ENCODE measurements around the gene CDK14.

Gene CDK14

DNA sequence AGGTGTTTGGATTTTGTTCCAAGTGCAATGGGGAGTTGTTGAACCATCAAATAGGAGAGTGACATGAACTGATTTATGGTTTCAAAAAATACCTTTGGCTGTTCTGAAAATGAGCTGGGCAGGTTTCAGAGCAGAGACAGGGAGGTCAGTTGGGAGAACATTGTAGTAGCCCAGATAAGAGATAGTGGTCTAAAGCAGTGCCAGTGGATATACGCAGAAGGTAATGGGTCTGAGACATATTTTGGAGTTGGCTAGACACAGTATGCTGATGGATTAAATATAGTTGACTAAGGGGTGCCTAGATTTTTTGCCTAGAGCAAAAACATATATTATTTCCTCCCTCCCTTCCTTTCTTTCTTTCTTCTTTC, 21.3 kb upstream of the CDK14 start:
- Histone ChIP-seq H3K4me1 (ENCODE audit: control insufficient read depth in 1 of 2, insufficient read depth in 1 of 2, low read depth in 1 of 2, low read length in 1 of 2) (peaks cover 13 to 18% of the 10 kb centered on the region in 2 experiments), H3K36me3 (no peaks in the 10 kb centered on the region), H3K27me3 (no peaks in the 10 kb centered on the region), H3K9me3 (no peaks in the 10 kb centered on the region), H3K27ac (no peak overlapping the region), H3K4me3 (ENCODE audit: low read depth in 1 of 2, low read length in 1 of 2) (no peak overlapping the region)
- TF ChIP-seq, protein P1, sequence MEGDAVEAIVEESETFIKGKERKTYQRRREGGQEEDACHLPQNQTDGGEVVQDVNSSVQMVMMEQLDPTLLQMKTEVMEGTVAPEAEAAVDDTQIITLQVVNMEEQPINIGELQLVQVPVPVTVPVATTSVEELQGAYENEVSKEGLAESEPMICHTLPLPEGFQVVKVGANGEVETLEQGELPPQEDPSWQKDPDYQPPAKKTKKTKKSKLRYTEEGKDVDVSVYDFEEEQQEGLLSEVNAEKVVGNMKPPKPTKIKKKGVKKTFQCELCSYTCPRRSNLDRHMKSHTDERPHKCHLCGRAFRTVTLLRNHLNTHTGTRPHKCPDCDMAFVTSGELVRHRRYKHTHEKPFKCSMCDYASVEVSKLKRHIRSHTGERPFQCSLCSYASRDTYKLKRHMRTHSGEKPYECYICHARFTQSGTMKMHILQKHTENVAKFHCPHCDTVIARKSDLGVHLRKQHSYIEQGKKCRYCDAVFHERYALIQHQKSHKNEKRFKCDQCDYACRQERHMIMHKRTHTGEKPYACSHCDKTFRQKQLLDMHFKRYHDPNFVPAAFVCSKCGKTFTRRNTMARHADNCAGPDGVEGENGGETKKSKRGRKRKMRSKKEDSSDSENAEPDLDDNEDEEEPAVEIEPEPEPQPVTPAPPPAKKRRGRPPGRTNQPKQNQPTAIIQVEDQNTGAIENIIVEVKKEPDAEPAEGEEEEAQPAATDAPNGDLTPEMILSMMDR (IDR thresholded peaks at IDR 0.05), result no peak

DNA sequence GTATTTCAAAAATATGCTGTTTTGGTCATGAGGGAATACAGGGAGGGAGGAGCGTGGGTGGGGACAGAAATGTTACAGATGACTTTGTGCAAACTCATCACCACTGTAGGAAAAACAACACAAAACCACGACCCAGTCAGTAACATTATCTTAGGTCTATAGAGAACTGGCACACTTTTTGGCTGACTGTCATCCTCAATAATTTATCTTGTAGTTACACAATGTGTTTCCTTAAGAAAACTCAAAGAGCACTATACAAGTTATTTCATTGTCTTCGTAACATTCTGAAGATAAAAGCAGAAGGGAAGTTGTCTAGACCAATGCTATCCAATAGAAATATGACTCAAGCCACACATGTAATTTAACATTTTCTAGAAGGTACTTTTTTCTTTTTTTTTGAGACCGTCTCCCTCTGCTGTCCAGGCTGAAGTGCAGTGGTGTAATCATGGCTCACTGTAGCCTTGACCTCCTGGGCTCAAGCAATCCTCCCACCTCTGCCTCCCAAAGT, 16.9 kb upstream of the CDK14 start:
- Histone ChIP-seq H3K4me1 (ENCODE audit: control insufficient read depth in 1 of 2, insufficient read depth in 1 of 2, low read depth in 1 of 2, low read length in 1 of 2) (peaks cover 46 to 57% of the 10 kb centered on the region in 2 experiments), H3K27me3 (no peaks in the 10 kb centered on the region), H3K9me3 (no peaks in the 10 kb centered on the region), H3K27ac (peak overlapping the region; percentile 89), H3K36me3 (no peaks in the 10 kb centered on the region), H3K4me3 (ENCODE audit: low read depth in 1 of 2, low read length in 1 of 2) (peak overlapping the region in 1 of 2 experiments; percentile 22)
- TF ChIP-seq, protein P1 (IDR thresholded peaks at IDR 0.05), result no peak

DNA sequence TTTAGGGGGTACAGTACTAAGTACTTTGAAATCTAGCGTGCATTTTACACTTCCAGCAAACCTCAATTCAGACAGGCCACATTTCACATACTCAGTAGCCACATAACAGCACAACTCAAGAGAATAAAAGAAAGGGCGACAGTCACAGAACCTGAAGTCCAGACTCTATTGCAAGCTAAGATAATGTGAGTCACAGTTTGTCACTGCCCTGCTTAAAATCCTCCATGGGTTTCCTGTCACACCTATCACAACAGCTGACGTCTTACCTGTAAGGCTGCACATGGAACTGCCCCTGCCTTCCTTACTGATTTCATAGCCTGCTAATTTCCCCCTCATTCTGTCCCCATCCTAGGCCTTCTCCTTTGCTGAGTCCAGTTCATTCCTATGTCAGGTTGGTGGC, 16.1 kb upstream of the CDK14 start:
- Histone ChIP-seq H3K4me3 (ENCODE audit: low read depth in 1 of 2, low read length in 1 of 2) (no peak overlapping the region), H3K4me1 (ENCODE audit: control insufficient read depth in 1 of 2, insufficient read depth in 1 of 2, low read depth in 1 of 2, low read length in 1 of 2) (peaks cover 46 to 57% of the 10 kb centered on the region in 2 experiments), H3K9me3 (no peaks in the 10 kb centered on the region), H3K27ac (peak overlapping the region; percentile 89), H3K36me3 (no peaks in the 10 kb centered on the region), H3K27me3 (no peaks in the 10 kb centered on the region)
- TF ChIP-seq, protein P1 (IDR thresholded peaks at IDR 0.05), result no peak

DNA sequence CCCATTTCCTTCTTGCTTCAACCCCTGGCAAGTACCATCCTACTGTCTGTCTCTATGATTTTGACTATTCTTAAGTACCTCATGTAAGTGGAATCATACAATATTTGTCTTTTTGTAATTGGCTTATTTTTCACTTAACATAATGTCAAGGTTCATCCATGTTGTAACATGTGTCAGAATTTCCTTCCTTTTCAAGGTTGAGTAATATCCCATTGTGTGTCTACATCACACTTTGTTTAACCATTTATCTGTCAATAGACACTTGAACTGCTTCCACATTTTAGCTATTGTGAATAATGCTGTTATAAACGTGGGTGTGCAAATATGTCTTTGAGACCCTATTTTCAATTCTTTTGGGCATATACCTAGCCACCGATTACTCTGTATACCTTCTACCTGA, 14.0 kb upstream of the CDK14 start:
- no peaks in the 10 kb centered on the region for H3K27me3 ChIP-seq
- H3K4me3 ChIP-seq (ENCODE audit: low read depth in 1 of 2, low read length in 1 of 2), result peak overlapping the region in 1 of 2 experiments; percentile 26
- H3K9me3 ChIP-seq, result no peaks in the 10 kb centered on the region
- peaks cover 56 to 68% of the 10 kb centered on the region in 2 experiments for H3K4me1 ChIP-seq (ENCODE audit: control insufficient read depth in 1 of 2, insufficient read depth in 1 of 2, low read depth in 1 of 2, low read length in 1 of 2)
- no peaks in the 10 kb centered on the region for H3K36me3 ChIP-seq
- peak overlapping the region; percentile 89 for H3K27ac ChIP-seq
- TF ChIP-seq, protein P1 (IDR thresholded peaks at IDR 0.05), result no peak

DNA sequence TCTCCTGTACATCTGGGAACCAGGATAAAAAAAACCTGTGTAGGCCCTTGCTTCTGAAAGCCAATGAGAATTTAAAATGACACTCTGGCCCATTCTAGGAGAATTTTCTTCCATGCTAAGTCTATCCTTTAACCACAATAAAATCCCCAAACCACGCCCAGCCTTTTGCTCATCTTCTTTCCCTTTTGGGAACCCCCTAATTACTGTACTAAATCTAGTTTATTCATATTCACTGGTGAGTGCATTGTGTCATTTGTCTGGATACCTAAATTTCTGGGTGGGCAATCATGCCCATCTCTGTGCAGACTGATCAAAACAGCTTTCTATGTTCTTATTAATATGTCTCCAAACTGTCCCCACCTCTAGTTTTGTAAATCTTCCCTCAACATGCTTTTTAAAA, 11.7 kb upstream of the CDK14 start:
- peaks cover 47 to 54% of the 10 kb centered on the region in 2 experiments for H3K4me1 ChIP-seq (ENCODE audit: control insufficient read depth in 1 of 2, insufficient read depth in 1 of 2, low read depth in 1 of 2, low read length in 1 of 2)
- H3K36me3 ChIP-seq, result peaks cover 4% of the 10 kb centered on the region
- H3K27me3 ChIP-seq, result no peaks in the 10 kb centered on the region
- H3K27ac ChIP-seq, result no peak overlapping the region
- H3K9me3 ChIP-seq, result no peaks in the 10 kb centered on the region
- H3K4me3 ChIP-seq (ENCODE audit: low read depth in 1 of 2, low read length in 1 of 2), result no peak overlapping the region
- TF ChIP-seq, protein P1 (IDR thresholded peaks at IDR 0.05), result no peak

DNA sequence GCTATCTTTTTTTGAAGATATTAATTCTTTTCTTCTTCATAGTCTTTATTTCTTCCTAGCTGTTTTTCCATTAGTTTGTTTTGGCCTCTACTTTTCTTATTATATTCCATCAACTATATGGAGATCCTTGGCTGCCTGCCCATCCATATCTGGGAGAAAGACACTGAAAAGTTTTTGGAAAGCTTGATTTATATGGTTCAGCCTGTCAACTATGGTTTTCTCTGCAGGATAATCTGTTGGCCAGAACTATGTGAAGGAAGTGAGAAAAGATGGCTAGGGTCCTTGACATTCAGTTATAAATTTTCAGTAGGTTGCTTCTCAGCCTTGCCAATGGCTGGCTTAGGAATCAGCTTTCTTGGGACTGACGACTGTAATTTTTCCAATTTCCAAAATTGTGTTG, 10.0 kb upstream of the CDK14 start:
- Histone ChIP-seq H3K4me3 (ENCODE audit: low read depth in 1 of 2, low read length in 1 of 2) (no peak overlapping the region), H3K27me3 (no peaks in the 10 kb centered on the region), H3K27ac (peak overlapping the region; percentile 33), H3K36me3 (peaks cover 4% of the 10 kb centered on the region), H3K4me1 (ENCODE audit: control insufficient read depth in 1 of 2, insufficient read depth in 1 of 2, low read depth in 1 of 2, low read length in 1 of 2) (peaks cover 30 to 37% of the 10 kb centered on the region in 2 experiments), H3K9me3 (no peaks in the 10 kb centered on the region)
- TF ChIP-seq, protein P1 (IDR thresholded peaks at IDR 0.05), result no peak

Measured in neutrophil (primary cell).